ENCODE measurements around the gene COPG2.
A peak's percentile ranks its signal among the peaks of the same experiment; 100 is the strongest.
"Not testable (repeated sequence)": the region's sequence is repeated elsewhere in the genome, so short reads cannot be mapped to it uniquely, and the experiment has no call there.

COPG2 gene

DNA sequence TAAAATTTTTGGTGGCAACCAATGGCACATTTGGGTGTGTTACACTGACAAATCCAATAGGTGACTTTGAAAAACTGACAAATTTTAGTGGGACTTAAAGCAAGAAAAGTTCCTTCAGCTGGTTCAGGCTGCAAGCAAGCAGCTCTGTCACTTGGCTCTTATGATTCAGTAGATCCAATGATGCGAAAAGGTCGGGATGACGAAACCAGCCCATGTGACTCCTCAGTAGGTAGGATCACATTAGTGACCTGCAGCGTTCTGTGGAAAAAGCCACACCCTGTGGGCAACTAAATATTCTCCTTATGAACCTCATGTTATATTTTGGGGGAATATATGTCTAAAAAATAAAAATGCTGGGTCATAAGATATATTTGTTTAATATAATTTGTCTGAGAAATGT lies 31.1 kb upstream of the COPG2 start:
- TF ChIP-seq, protein P1, sequence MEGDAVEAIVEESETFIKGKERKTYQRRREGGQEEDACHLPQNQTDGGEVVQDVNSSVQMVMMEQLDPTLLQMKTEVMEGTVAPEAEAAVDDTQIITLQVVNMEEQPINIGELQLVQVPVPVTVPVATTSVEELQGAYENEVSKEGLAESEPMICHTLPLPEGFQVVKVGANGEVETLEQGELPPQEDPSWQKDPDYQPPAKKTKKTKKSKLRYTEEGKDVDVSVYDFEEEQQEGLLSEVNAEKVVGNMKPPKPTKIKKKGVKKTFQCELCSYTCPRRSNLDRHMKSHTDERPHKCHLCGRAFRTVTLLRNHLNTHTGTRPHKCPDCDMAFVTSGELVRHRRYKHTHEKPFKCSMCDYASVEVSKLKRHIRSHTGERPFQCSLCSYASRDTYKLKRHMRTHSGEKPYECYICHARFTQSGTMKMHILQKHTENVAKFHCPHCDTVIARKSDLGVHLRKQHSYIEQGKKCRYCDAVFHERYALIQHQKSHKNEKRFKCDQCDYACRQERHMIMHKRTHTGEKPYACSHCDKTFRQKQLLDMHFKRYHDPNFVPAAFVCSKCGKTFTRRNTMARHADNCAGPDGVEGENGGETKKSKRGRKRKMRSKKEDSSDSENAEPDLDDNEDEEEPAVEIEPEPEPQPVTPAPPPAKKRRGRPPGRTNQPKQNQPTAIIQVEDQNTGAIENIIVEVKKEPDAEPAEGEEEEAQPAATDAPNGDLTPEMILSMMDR (IDR thresholded peaks at IDR 0.05; ENCODE audit: insufficient read depth, missing control alignments) = no peak
- FAIRE-seq (no peak), DNase-seq (ENCODE audit: insufficient read length, low spot score) (no peak)

DNA sequence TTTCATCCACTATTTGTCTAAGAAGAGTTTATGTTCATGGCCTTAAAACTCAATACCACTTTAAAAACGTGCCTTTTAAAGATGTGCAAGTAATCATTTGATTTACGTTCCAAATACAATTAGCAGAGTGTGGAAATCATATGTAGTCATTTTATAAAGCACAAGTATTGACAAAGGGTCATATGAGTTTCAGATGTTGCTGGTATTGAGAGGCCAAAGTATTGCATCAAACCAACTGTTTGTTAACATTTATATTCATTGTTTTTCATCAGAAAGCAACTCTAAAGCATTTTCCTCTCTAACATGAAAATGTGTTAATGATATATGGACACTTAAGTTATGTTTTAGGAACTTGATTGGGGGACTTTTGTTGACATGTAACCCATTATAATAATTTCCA lies 29.3 kb upstream of the COPG2 start:
- no peak for DNase-seq (ENCODE audit: insufficient read length, low spot score)
- TF ChIP-seq, protein P1 (IDR thresholded peaks at IDR 0.05; ENCODE audit: insufficient read depth, missing control alignments) = no peak
- FAIRE-seq = no peak

DNA sequence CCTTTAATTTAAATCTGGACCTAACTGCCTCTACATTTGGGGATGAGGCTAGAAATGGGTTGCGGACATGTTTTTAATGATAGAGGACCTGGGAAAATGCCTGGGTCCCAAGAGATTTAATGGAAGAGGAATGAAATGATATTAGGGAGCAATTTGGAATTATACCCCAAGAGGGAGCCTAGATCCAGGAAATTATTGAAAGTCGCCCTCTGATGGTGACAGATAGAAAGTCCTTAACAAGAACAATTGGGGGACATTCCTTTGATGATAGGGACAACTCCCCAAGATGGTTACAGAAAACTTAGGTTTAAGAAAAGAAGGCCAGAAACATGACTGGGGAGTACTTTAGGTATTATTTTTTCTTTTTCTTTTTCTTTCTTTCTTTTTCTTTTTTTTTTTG lies 27.3 kb upstream of the COPG2 start:
- TF ChIP-seq, protein P1 (IDR thresholded peaks at IDR 0.05; ENCODE audit: insufficient read depth, missing control alignments) = peak; percentile 51
- DNase-seq (ENCODE audit: insufficient read length, low spot score) = no peak
- no peak for FAIRE-seq

DNA sequence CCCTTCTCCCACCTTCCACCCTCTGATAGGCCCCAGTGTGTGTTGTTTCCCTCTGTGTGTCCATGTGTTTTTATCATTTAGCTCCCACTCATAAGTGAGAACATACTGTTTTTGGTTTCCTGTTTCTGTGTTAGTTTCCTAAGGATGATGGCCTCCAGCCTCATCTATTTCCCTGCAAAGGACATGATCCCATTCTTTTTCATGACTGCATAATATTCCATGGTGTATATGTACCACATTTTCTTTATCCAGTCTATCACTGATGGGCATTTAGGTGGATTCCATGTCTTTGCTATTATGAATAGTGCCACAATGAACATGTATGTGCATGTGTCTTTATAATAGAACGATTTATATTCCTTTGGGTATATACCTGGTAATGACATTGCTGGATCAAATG lies 23.8 kb upstream of the COPG2 start:
- FAIRE-seq; DNase-seq (ENCODE audit: insufficient read length, low spot score): not testable (repeated sequence)

DNA sequence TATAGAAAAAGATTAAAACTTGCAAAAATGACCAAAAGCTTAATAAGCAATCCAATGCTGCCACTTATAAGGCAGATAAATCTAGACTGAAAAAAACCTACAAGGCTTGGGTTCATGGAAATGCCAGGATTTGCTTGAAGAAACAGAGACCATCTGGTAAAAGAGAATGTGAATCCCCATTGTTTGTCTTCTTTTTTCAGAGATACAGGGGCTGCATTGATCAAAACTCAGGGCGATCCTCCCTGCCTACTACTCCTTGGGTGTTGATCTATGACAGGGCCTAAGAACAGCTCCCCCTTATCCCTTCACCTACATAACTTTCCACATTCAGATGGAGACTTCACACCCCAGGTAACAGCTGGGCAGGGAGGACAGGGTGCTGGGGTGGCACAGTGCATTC lies 21.1 kb upstream of the COPG2 start:
- FAIRE-seq (no peak), DNase-seq (ENCODE audit: insufficient read length, low spot score) (no peak)
- TF ChIP-seq, protein P1 (IDR thresholded peaks at IDR 0.05; ENCODE audit: insufficient read depth, missing control alignments) = no peak

DNA sequence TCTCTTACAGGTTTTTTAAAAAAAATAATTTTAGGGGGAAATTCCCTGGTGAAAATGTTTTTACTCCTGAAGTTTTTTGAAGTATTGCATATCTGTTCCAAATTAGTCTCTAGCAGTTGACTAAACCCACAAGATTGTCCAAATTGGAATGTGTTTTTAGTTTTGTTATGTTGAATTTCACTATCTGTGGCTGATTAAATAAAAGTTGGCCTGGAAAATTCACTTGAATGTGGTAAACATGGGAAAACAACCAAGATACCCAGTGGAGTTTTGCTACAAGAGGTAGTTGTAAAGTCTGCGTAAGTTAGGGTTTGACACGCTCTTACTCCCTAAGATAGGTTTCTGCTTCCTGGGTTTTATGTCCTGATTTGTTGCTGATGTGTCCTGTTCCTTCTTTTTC lies 14.5 kb upstream of the COPG2 start:
- DNase-seq (ENCODE audit: insufficient read length, low spot score) (no peak), FAIRE-seq (no peak)
- TF ChIP-seq, protein P1 (IDR thresholded peaks at IDR 0.05; ENCODE audit: insufficient read depth, missing control alignments) = no peak

DNA sequence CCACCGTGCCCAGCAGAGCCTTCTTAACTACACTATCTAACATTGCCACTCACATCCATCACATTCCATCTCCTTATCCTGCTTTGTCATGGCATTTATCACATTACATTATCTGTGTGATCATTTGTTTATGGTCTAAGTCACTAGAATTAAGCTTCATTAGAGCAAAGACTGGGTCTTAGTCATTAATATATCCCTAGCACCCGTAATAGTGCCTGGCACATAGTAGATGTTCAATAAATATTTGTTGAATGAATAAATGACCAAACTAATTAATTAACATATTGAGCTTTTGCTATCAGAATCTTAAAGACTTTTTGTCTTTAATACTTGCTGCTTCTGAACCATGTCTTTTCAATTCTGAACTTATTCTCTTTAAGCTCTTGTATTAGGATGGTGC lies 5.9 kb upstream of the COPG2 start:
- no peak for FAIRE-seq
- no peak for DNase-seq (ENCODE audit: insufficient read length, low spot score)
- TF ChIP-seq, protein P1 (IDR thresholded peaks at IDR 0.05; ENCODE audit: insufficient read depth, missing control alignments) = no peak

DNA sequence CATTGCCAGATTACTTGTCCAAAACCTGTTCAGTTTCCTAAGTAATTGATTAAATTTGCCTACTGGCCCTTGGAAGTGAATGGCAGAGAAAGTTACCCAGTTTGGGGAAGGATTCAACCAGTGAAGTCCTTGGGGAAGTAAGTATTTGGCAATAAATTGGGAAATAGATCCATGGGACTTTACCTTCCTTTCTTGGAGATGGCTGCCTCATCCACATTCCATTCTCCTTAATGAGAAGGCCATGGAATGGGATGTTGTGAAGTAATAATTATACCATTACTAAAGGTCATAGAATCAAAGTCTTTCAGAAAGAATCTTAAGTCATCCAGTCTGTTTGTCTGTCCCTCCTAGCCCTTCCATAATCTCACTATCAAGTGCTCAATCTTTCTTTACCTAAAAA lies 4.5 kb upstream of the COPG2 start:
- FAIRE-seq = no peak
- TF ChIP-seq, protein P1 (IDR thresholded peaks at IDR 0.05; ENCODE audit: insufficient read depth, missing control alignments) = no peak

More for the DNA sequence above, 4.5 kb upstream of the COPG2 start:
- DNase-seq (ENCODE audit: insufficient read length, low spot score) = no peak
